GM21423 (cell line): ENCODE data around the gene ATG2B.

Source experiments
- ATAC-seq: cut with Tn5 transposase; IDR thresholded peaks from one replicate; pipeline ENCODE4 v1.9.1; 2021; ENCODE audit warnings: mild to moderate bottlenecking, moderate library complexity; ENCODE audit not compliant: unreplicated experiment

The ATG2B gene

GRCh38 chr14:96229315-96229714 lies 133.8 kb downstream of the ATG2B start:
- ATAC-seq = no peak
